K562 (cell line): ENCODE measurements around the gene FAM111B. TPM values are rescaled to one million over a fixed set of nuclear protein-coding genes. Genes with fewer than 3 reads are reported as not detected.

Experiments used
- ATAC-seq: fragments of 200-7000 bp; cut with Tn5 transposase; 3 replicates; pipeline ENCODE4 v1.9.1; 2020; ENCODE audit warnings: moderate library complexity
- BruUV-seq: library from RNA; stranded (reverse); fragments of 400-500 nt; replicated peaks from 2 replicates; lab custom pipeline; 2021; lab: Mats Ljungman, UMichigan
- CTCF ChIA-PET: fragments of 300-600 bp; formaldehyde crosslinking; extraction: SDS; loops from one replicate; lab custom pipeline; 2021; ENCODE audit warnings: low intra/inter-chr PET ratio; lab: Yijun Ruan, JAX
- POLR2A ChIA-PET: fragments of 300-600, 350-650 bp; sonication (Branson Sonifier 250); formaldehyde crosslinking; extraction: SDS; loops from one replicate; lab custom pipeline; 2021; ENCODE audit warnings: antibody characterized with exemption, inconsistent platforms; lab: Yijun Ruan, JAX
- DNase-seq, 4 experiments: peaks; one replicate each; pipeline versions ENCODE4 v3.0.0 to v3.0.0-alpha.2; 2011 to 2018; ENCODE audit warnings: low spot score in 3 of 4, mixed read lengths in 3 of 4; ENCODE audit errors: extremely low read depth in 1 of 4
- FAIRE-seq: peaks from 2 replicates; lab custom pipeline; 2011; peaks lifted over from hg19 to GRCh38; lab: Jason Lieb, UNC
- H2AFZ ChIP-seq: 2 replicates; pipeline ENCODE4 v1.6.0; 2011; ENCODE audit warnings: low read depth, low read length, control low read depth, inconsistent platforms
- H3K27ac ChIP-seq: fragments of 200-600 bp; 3 replicates; pipeline ENCODE4 v1.8.0; 2011; ENCODE audit warnings: low read depth, mild to moderate bottlenecking, control low read depth, inconsistent platforms, low read length, moderate library complexity, mixed read lengths; ENCODE audit errors: extremely low read depth
- H3K27me3 ChIP-seq, 2 experiments: fragments of 300-600 bp in 1 of 2; 2 replicates in 1 of 2; 3 replicates in 1 of 2; pipeline versions ENCODE4 v1.6.0 to v1.8.0; 2011; ENCODE audit warnings: inconsistent platforms in 2 of 2, low read length in 2 of 2, mild to moderate bottlenecking in 1 of 2, mixed read lengths in 1 of 2, moderate library complexity in 1 of 2; ENCODE audit not compliant: control insufficient read depth in 2 of 2, insufficient read depth in 2 of 2
- H3K36me3 ChIP-seq: fragments of 300-600 bp; 3 replicates; pipeline ENCODE4 v1.8.0; 2011; ENCODE audit warnings: mild to moderate bottlenecking, low read length, inconsistent platforms; ENCODE audit not compliant: control insufficient read depth, insufficient read depth
- H3K4me1 ChIP-seq, 2 experiments: fragments of 200-600 bp in 1 of 2; replicated peaks in 1 of 2; 2 replicates in 1 of 2; 3 replicates in 1 of 2; pipeline versions ENCODE4 v1.5.1 to v1.8.0; 2011; ENCODE audit warnings: inconsistent platforms in 2 of 2, low read length in 2 of 2, mild to moderate bottlenecking in 1 of 2, mixed read lengths in 1 of 2, moderate library complexity in 1 of 2; ENCODE audit not compliant: control insufficient read depth in 2 of 2, insufficient read depth in 2 of 2
- H3K4me2 ChIP-seq: 2 replicates; pipeline ENCODE4 v1.6.1; 2011; ENCODE audit warnings: low read length, control low read depth, inconsistent platforms, mixed read lengths; ENCODE audit not compliant: insufficient read depth
- H3K4me3 ChIP-seq: fragments of 200-600 bp; sonication (generic), shearing (Covaris generic); 2 replicates; pipeline ENCODE4 v1.5.1; 2016; ENCODE audit warnings: control low read depth, inconsistent platforms
- H3K79me2 ChIP-seq: fragments of 200-600 bp; 3 replicates; pipeline ENCODE4 v1.8.0; 2011; ENCODE audit warnings: low read length, inconsistent platforms; ENCODE audit not compliant: control insufficient read depth, insufficient read depth
- H3K9ac ChIP-seq, 2 experiments: 2 replicates each; pipeline versions ENCODE4 v1.6.0 to v1.6.1; 2011; ENCODE audit warnings: low read depth in 2 of 2, low read length in 2 of 2, control low read depth in 1 of 2, inconsistent platforms in 1 of 2, mild to moderate bottlenecking in 1 of 2, mixed read lengths in 1 of 2; ENCODE audit not compliant: insufficient read depth in 1 of 2
- H3K9me1 ChIP-seq: one replicate; pipeline ENCODE4 v1.6.0; 2011; ENCODE audit warnings: inconsistent platforms, mild to moderate bottlenecking, low read length, moderate library complexity; ENCODE audit not compliant: control insufficient read depth, insufficient read depth
- H3K9me3 ChIP-seq: replicated peaks from 2 replicates; pipeline ENCODE4 v1.5.1; 2011; ENCODE audit warnings: low read depth, low read length, inconsistent platforms; ENCODE audit not compliant: control insufficient read depth, insufficient read depth
- H4K20me1 ChIP-seq: replicated peaks from 2 replicates; pipeline ENCODE4 v1.6.1; 2011; ENCODE audit warnings: low read length, inconsistent platforms, mixed read lengths; ENCODE audit not compliant: control insufficient read depth, insufficient read depth
- CEBPB ChIP-seq: fragments of 450-650 bp; IDR thresholded peaks from 2 replicates; pipeline ENCODE4 v1.6.1; 2016; ENCODE audit warnings: missing genetic modification characterization, missing compliant biosample characterization
- CEBPG ChIP-seq, 3 experiments: fragments of 200-800 bp in 1 of 3; sonication (Bioruptor generic) in 1 of 3; sonication (generic) in 1 of 3; formaldehyde crosslinking in 1 of 3; IDR thresholded peaks in 2 of 3; conservative IDR thresholded peaks in 1 of 3; 2 replicates each; pipeline versions ENCODE4 v1.6.1 to v1.8.0; 2016 to 2022; ENCODE audit warnings: missing compliant biosample characterization in 2 of 3, missing genetic modification characterization in 2 of 3, mild to moderate bottlenecking in 1 of 3, missing genetic modification reagents in 1 of 3
- EGR1 ChIP-seq: fragments of 450-650 bp; conservative IDR thresholded peaks from 2 replicates; pipeline ENCODE4 v1.6.1; 2017; ENCODE audit warnings: mild to moderate bottlenecking
- MCM7 ChIP-seq, 2 experiments: fragments of 450-650 bp; IDR thresholded peaks; 2 replicates each; pipeline ENCODE4 v1.6.1; 2016 to 2018
- WGBS: fragments of 100-300 bp; shearing (Covaris generic); methylation state at CpG from one replicate; pipeline ENCODE4 v1.1.6; 2016; ENCODE audit warnings: low coverage, mixed read lengths; ENCODE audit not compliant: insufficient coverage; ENCODE audit errors: missing lambda C conversion rate; 5-methylcytosine and 5-hydroxymethylcytosine counted together
- in situ Hi-C: fragments of 300-500 bp; cut with MboI; formaldehyde crosslinking; loops from 4 replicates; pipeline ENCODE4 v1.15.0; 2018; ENCODE audit warnings: inconsistent platforms, mixed read lengths
- intact Hi-C: fragments of 100-400 bp; cut with micrococcal nuclease; formaldehyde crosslinking; loops from 2 replicates; pipeline ENCODE4 v1.14.2; 2022
- polyA plus RNA-seq, 8 experiments: library from polyadenylated mRNA; depleted of rRNA in 4 of 8; stranded (reverse) in 5 of 8; unstranded in 3 of 8; fragments of >200 nt; fragmentation: Nextera tagmentation in 2 of 8; fragmentation: Illumina TruSeq in 1 of 8; extraction: Ambion mirVana in 2 of 8; extraction: Trizol in 1 of 8; gene quantifications; 2 replicates each; pipeline versions ENCODE4 v1.2.1 to v1.2.3, GENCODE V29; 2011 to 2014; ENCODE audit warnings: inconsistent platforms in 1 of 8, missing spikeins in 1 of 8
- total RNA-seq, 7 experiments: library from RNA; depleted of rRNA in 6 of 7; stranded (reverse); fragments of >200 nt in 6 of 7; fragmentation: Illumina TruSeq in 2 of 7; extraction: Trizol in 2 of 7; gene quantifications; 2 replicates each; pipeline versions ENCODE4 v1.2.1 to v1.2.3, GENCODE V29; 2011 to 2021; ENCODE audit warnings: low replicate concordance in 1 of 7
- TF ChIP-seq, protein P1 (sequence below): fragments of 450-650 bp; IDR thresholded peaks from 2 replicates; pipeline ENCODE4 v1.6.1; 2016; ENCODE audit warnings: missing biosample characterization, missing genetic modification characterization

The FAM111B gene
- total and polyA plus RNA-seq, 9 of the 15 experiments (the other 6 are each of a cell fraction or from before 2014, with no cell fraction given) = 0.01 to 0.33 (median 0.06) TPM; not detected in 5

DNA sequence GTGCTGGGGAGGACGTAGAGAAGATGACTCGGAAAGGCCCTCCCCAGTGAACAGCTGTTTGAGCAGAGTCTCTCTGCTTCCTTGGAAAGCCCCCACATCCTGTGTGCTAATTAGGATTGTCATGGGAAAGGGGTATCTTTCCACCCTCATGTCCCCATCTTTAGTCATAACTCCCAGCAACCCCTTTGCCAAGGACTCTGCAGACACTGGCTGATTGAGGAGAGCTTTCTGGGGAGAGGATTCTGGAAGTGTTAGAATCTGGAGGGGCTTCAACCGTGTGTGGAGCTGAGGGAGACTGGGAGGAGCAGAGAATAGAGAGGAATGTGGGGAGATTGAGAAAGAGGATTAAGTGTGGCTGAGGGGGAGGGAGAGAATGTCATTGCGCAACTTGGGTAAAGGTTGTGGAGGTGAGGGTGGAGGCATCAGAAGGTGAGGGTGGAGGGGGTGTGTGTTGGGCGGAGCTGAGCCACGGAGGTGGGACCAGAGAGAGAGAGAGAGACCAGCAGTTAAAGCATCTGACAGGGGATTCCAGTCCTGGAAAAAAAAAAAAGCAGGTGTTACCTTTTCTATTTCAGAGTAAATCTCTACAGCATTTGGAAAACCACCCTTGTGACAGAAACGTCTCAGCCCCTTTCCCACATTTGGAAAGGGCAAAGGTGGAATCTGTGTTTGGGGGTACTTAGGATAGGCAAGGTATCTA lies 67.1 kb downstream of the FAM111B start:
- Histone ChIP-seq H3K4me2 (no peak overlapping the region), H3K27ac (no peak overlapping the region), H3K9me3 (no peaks in the 10 kb centered on the region), H3K4me3 (no peak overlapping the region), H3K79me2 (no peaks in the 10 kb centered on the region), H2AFZ (no peak overlapping the region), H3K9ac (no peak overlapping the region), H3K9me1 (no peaks in the 10 kb centered on the region), H3K27me3 (peaks cover 14 to 32% of the 10 kb centered on the region in 2 experiments), H3K4me1 (peaks cover 0 to 20% of the 10 kb centered on the region in 2 experiments; a peak in 3 of 5 replicates), H4K20me1 (no peaks in the 10 kb centered on the region; the same call in 1 of the 2 replicates), H3K36me3 (no peaks in the 10 kb centered on the region)
- no peak for FAIRE-seq
- no peak for DNase-seq
- 0% methylated on average over 7 of the region's 7 CpGs for WGBS
- TF ChIP-seq, protein P1, sequence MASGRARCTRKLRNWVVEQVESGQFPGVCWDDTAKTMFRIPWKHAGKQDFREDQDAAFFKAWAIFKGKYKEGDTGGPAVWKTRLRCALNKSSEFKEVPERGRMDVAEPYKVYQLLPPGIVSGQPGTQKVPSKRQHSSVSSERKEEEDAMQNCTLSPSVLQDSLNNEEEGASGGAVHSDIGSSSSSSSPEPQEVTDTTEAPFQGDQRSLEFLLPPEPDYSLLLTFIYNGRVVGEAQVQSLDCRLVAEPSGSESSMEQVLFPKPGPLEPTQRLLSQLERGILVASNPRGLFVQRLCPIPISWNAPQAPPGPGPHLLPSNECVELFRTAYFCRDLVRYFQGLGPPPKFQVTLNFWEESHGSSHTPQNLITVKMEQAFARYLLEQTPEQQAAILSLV (tag) = peak; percentile 55; the same call in 1 of the 2 replicates
- TF ChIP-seq CEBPB (peak; percentile 87), EGR1 (peak; percentile 21; the same call in 1 of the 2 replicates), CEBPG (CRISPR knock-in tag; IDR thresholded peaks at IDR 0.05) (no peak), CEBPG (tag; conservative IDR thresholded peaks at IDR 0.05 in 1 of 2, IDR thresholded peaks at IDR 0.05 in 1 of 2) (peak; percentile 58 to 63; a peak in 3 of 4 replicates), MCM7 (IDR thresholded peaks at IDR 0.05) (no peak)
- no peak for ATAC-seq
- ChIA-PET CTCF (no interaction called here), POLR2A (interaction anchor here (0.7 to 0.9 kb wide), 2 partner anchors 269 to 351 kb away, joined by 3 read pairs; no protein-coding TSS in a partner anchor)
- no TSS peak for BruUV-seq
- in situ Hi-C loops = loop anchor here (10.0 kb wide), 1 partner anchor 251 kb away; the partner anchor contains the start of gene OR5A2
- intact Hi-C loops = loop anchor here (5.0 kb wide), 1 partner anchor 628 kb away; no protein-coding TSS in a partner anchor
